Body of pancreas (tissue), 4 donors: Measurements from ENCODE around the gene PLCD3.

ENCODE experiments used
- POLR2A ChIP-seq, 3 donors: fragments of 450-650 bp; IDR thresholded peaks; one replicate each; pipeline ENCODE4 v1.6.1; 2016; ENCODE audit warnings: antibody characterized with exemption in 3 of 3, mild to moderate bottlenecking in 2 of 3
- TF ChIP-seq, protein P1 (sequence below), 7 experiments: fragments of 450-650 bp in 4 of 7; fragments of 200-600 bp in 3 of 7; sonication (generic) in 3 of 7; IDR thresholded peaks; one replicate each; pipeline ENCODE4 v1.5.1; 2016 to 2019; ENCODE audit warnings: antibody characterized with exemption in 7 of 7

DNA sequence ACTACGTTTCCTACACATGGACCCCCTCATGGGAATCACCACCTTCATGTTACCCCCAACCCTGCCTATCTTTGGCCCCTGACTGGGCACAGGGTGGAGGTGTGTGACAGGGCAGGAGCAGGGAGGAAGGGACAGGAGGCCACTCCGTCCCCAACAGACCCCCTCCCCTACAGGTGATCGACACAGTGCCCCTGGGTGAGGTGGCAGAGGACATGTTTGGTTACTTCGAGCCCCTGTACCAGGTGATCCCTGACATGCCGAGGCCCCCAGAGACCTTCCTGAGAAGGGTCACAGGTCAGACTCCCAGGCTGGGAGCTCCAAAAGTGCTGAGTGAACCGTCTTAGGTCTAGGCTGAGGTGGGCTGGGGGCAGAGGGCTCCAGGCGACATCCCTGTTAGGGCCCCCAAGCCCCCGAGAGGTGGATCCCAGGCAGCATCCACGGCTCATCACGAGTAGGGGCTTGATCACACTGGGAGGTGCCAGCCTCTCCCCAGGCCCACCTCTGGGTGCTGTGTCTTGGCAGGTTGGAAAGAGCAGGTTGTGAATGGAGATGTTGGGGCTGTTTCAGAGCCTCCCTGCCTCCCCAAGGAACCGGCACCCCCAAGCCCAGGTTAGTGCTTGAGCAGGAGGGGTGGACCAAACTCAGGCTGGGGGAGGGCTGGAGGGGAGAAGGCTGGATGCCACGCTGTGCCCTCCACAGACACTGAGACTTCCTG is 4.7 kb upstream of the PLCD3 start:
- TF ChIP-seq, protein P1, sequence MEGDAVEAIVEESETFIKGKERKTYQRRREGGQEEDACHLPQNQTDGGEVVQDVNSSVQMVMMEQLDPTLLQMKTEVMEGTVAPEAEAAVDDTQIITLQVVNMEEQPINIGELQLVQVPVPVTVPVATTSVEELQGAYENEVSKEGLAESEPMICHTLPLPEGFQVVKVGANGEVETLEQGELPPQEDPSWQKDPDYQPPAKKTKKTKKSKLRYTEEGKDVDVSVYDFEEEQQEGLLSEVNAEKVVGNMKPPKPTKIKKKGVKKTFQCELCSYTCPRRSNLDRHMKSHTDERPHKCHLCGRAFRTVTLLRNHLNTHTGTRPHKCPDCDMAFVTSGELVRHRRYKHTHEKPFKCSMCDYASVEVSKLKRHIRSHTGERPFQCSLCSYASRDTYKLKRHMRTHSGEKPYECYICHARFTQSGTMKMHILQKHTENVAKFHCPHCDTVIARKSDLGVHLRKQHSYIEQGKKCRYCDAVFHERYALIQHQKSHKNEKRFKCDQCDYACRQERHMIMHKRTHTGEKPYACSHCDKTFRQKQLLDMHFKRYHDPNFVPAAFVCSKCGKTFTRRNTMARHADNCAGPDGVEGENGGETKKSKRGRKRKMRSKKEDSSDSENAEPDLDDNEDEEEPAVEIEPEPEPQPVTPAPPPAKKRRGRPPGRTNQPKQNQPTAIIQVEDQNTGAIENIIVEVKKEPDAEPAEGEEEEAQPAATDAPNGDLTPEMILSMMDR (IDR thresholded peaks at IDR 0.05), result no peak
- TF ChIP-seq POLR2A (IDR thresholded peaks at IDR 0.05), result no peak
